GM23338 (cell line): ENCODE measurements around the gene CLN6. TPM values are rescaled to one million over a fixed set of nuclear protein-coding genes. Genes with fewer than 3 reads are reported as not detected.
A peak's percentile ranks its signal among the peaks of the same experiment; 100 is the strongest.
"Not testable (repeated sequence)": the region's sequence is repeated elsewhere in the genome, so short reads cannot be mapped to it uniquely, and the experiment has no call there.

Experiments used
- ATAC-seq: fragments of 200-7000 bp; cut with Tn5 transposase; 3 replicates; pipeline ENCODE4 v1.9.1; 2020
- DNase-seq: peaks from one replicate; pipeline ENCODE4 v3.0.0-alpha.2; 2015; ENCODE audit warnings: low spot score
- H2AFZ ChIP-seq: fragments of 200-600 bp; sonication (generic); 2 replicates; pipeline ENCODE4 v1.8.0; 2016; ENCODE audit warnings: antibody characterized with exemption, mild to moderate bottlenecking, moderate library complexity
- H3F3A ChIP-seq: fragments of 200-600 bp; sonication (generic); replicated peaks from 2 replicates; pipeline ENCODE4 v1.8.0; 2017; ENCODE audit warnings: antibody characterized with exemption, mixed run types, low read depth
- H3K27ac ChIP-seq: fragments of 200-600 bp; sonication (generic); 2 replicates; pipeline ENCODE4 v1.6.1; 2016; ENCODE audit warnings: low read depth
- H3K27me3 ChIP-seq: fragments of 200-600 bp; sonication (generic); 2 replicates; pipeline ENCODE4 v1.8.0; 2016; ENCODE audit warnings: mild to moderate bottlenecking, mixed run types, moderate library complexity; ENCODE audit not compliant: insufficient read depth
- H3K36me3 ChIP-seq: fragments of 200-600 bp; sonication (generic); 2 replicates; pipeline ENCODE4 v1.8.0; 2016; ENCODE audit warnings: mild to moderate bottlenecking; ENCODE audit not compliant: insufficient read depth
- H3K4me1 ChIP-seq: fragments of 200-600 bp; sonication (generic); 2 replicates; pipeline ENCODE4 v1.8.0; 2016; ENCODE audit warnings: mild to moderate bottlenecking, moderate library complexity; ENCODE audit not compliant: insufficient read depth
- H3K4me2 ChIP-seq: fragments of 200-600 bp; sonication (generic); 2 replicates; pipeline ENCODE4 v1.7.1; 2017; ENCODE audit warnings: mixed run types
- H3K4me3 ChIP-seq: fragments of 200-600 bp; sonication (generic); 2 replicates; pipeline ENCODE4 v1.6.1; 2016; ENCODE audit warnings: mixed run types
- H3K79me2 ChIP-seq: fragments of 200-600 bp; sonication (generic); replicated peaks from 2 replicates; pipeline ENCODE4 v1.8.0; 2017; ENCODE audit warnings: mild to moderate bottlenecking; ENCODE audit not compliant: insufficient read depth
- H3K9me2 ChIP-seq: fragments of 200-600 bp; sonication (generic); 2 replicates; pipeline ENCODE4 v1.8.0; 2017; ENCODE audit not compliant: insufficient read depth
- H4K20me1 ChIP-seq: fragments of 200-600 bp; sonication (generic); replicated peaks from 2 replicates; pipeline ENCODE4 v1.8.0; 2017; ENCODE audit warnings: mild to moderate bottlenecking; ENCODE audit not compliant: insufficient read depth
- H3K27ac Mint-ChIP-seq: 2 replicates; pipeline ENCODE4 v1.8.0; 2020; ENCODE audit warnings: inconsistent platforms, mild to moderate bottlenecking, moderate library complexity, mixed read lengths
- H3K27me3 Mint-ChIP-seq: 3 replicates; pipeline ENCODE4 v1.8.0; 2022; ENCODE audit warnings: low read depth, mild to moderate bottlenecking, moderate library complexity, mixed read lengths, inconsistent platforms; ENCODE audit not compliant: insufficient read depth, poor library complexity
- H3K36me3 Mint-ChIP-seq: 3 replicates; pipeline ENCODE4 v1.8.0; 2021; ENCODE audit warnings: low read depth, mild to moderate bottlenecking, inconsistent platforms, moderate library complexity, mixed read lengths
- H3K4me1 Mint-ChIP-seq: 3 replicates; pipeline ENCODE4 v1.8.0; 2020; ENCODE audit warnings: mild to moderate bottlenecking, inconsistent platforms, mixed read lengths
- H3K4me3 Mint-ChIP-seq: 3 replicates; pipeline ENCODE4 v1.8.0; 2021; ENCODE audit warnings: moderate library complexity, mild to moderate bottlenecking, inconsistent platforms, mixed read lengths
- H3K9me3 Mint-ChIP-seq: 3 replicates; pipeline ENCODE4 v1.8.0; 2020; ENCODE audit warnings: moderate library complexity, mild to moderate bottlenecking, inconsistent platforms, mixed read lengths
- CREB1 ChIP-seq: fragments of 250-450 bp; sonication (Bioruptor Pico); IDR thresholded peaks from 2 replicates; pipeline ENCODE4 v1.5.0; 2020; ENCODE audit warnings: low read depth, mild to moderate bottlenecking, moderate library complexity
- EZH2 ChIP-seq: fragments of 200-600 bp; sonication (generic); IDR thresholded peaks from one replicate; pipeline ENCODE4 v1.8.0; 2017; ENCODE audit warnings: antibody characterized with exemption, mild to moderate bottlenecking, low read depth; ENCODE audit not compliant: unreplicated experiment
- NANOG ChIP-seq: IDR thresholded peaks from 2 replicates; pipeline ENCODE4 v1.6.1; 2016; ENCODE audit warnings: antibody characterized with exemption, borderline replicate concordance
- STAT1 ChIP-seq: IDR thresholded peaks from one replicate; pipeline ENCODE4 v1.6.1; 2016; ENCODE audit warnings: antibody characterized with exemption; ENCODE audit not compliant: unreplicated experiment
- ZNF462 ChIP-seq: fragments of 250-450 bp; sonication (Bioruptor Pico); IDR thresholded peaks from 2 replicates; pipeline ENCODE4 v1.5.0; 2020; ENCODE audit warnings: mild to moderate bottlenecking, moderate library complexity
- polyA plus RNA-seq: library from polyadenylated mRNA; unstranded; fragments of >200 nt; fragmentation: Nextera tagmentation; extraction: Ambion mirVana; gene quantifications from 2 replicates; pipeline ENCODE4 v1.2.1, GENCODE V29; 2016
- total RNA-seq: library from RNA; depleted of rRNA; stranded (reverse); fragments of >200 nt; shearing (Covaris generic); gene quantifications from 2 replicates; pipeline ENCODE4 v1.2.3, GENCODE V29; 2014
- TF ChIP-seq, protein P1 (sequence below): IDR thresholded peaks from one replicate; pipeline ENCODE4 v1.6.1; 2018; ENCODE audit warnings: antibody characterized with exemption; ENCODE audit not compliant: unreplicated experiment

Gene CLN6
- total and polyA plus RNA-seq, 2 experiments from 2014 or later: 20.7 to 69.5 TPM

DNA sequence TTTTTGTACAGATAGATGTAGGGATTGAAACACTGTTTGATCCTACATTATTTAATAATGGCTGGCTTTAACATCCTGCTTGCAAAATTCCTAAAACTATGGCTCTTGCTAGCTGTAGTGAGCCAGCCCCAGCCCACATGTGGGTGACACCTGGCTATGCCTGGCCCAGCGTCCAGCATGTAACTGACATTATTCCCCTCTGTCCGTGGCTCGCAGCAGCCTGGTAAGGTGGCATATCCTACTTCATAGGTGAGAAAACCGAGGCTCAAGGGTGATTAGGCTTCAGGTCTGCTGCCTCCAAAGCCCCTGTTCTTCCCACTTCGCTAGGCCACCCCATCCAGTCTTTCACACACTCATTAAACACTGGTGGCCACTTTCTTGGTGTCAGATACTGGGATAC is 26.0 kb downstream of the CLN6 start (continued):
- TF ChIP-seq, protein P1, sequence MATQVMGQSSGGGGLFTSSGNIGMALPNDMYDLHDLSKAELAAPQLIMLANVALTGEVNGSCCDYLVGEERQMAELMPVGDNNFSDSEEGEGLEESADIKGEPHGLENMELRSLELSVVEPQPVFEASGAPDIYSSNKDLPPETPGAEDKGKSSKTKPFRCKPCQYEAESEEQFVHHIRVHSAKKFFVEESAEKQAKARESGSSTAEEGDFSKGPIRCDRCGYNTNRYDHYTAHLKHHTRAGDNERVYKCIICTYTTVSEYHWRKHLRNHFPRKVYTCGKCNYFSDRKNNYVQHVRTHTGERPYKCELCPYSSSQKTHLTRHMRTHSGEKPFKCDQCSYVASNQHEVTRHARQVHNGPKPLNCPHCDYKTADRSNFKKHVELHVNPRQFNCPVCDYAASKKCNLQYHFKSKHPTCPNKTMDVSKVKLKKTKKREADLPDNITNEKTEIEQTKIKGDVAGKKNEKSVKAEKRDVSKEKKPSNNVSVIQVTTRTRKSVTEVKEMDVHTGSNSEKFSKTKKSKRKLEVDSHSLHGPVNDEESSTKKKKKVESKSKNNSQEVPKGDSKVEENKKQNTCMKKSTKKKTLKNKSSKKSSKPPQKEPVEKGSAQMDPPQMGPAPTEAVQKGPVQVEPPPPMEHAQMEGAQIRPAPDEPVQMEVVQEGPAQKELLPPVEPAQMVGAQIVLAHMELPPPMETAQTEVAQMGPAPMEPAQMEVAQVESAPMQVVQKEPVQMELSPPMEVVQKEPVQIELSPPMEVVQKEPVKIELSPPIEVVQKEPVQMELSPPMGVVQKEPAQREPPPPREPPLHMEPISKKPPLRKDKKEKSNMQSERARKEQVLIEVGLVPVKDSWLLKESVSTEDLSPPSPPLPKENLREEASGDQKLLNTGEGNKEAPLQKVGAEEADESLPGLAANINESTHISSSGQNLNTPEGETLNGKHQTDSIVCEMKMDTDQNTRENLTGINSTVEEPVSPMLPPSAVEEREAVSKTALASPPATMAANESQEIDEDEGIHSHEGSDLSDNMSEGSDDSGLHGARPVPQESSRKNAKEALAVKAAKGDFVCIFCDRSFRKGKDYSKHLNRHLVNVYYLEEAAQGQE: no peak
- TF ChIP-seq CREB1 (CRISPR knock-in tag) (no peak), STAT1 (no peak), NANOG (no peak), EZH2 (no peak)

DNA sequence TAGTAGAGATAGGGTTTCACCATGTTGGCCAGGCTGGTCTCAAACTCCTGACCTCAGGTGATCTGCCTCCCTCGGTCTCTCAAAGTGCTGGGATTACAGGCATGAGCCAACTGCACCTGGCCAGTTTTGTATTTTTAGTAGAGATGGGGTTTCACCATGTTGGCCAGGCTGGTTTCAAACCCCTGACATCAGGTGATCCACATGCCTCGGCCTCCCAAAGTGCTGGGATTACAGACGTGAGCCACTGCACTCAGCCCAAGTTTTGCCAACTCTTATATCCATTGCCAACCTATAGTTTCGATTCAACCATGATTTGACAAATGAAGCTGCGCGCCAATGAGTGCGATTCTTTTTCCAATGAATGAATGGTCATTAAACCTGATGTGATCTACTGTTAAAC is 26.5 kb downstream of the CLN6 start:
- H3K4me3 ChIP-seq, H3K27ac Mint-ChIP-seq, H3K27me3 ChIP-seq, H3K4me2 ChIP-seq, H3K9me3 Mint-ChIP-seq, H3K36me3 ChIP-seq, H2AFZ ChIP-seq, ATAC-seq, H3F3A ChIP-seq, H3K9me2 ChIP-seq, H3K27ac ChIP-seq, H3K36me3 Mint-ChIP-seq, H3K4me3 Mint-ChIP-seq, DNase-seq: not testable (repeated sequence)
- Mint-ChIP-seq H3K27me3 (peaks cover 20% of the 10 kb centered on the region), H3K4me1 (peaks cover 62% of the 10 kb centered on the region)
- peaks cover 45% of the 10 kb centered on the region for H3K4me1 ChIP-seq
- H4K20me1 ChIP-seq: peaks cover 26% of the 10 kb centered on the region
- H3K79me2 ChIP-seq: peaks cover 20% of the 10 kb centered on the region; the same call in 1 of the 2 replicates

DNA sequence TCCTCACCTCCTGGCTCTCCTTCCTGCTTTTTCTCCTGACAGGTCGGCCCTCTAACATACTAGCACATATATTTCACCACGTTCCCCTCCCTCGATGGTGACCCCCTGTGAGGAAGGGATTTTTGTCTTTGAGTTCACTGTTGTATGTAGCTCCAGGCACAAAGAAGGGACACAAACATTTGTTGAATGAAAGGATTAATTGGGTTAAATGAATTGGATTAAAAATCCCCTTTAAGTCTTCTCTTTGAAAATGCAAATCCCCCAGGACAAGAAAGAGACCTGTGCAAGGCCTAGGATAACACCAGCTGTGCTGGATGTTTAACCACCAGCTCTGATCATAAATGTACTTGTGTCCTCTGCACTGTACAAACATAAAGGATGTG is 27.7 kb downstream of the CLN6 start:
- Histone ChIP-seq H3K4me2 (0 out of 2 replicates have a peak overlapping the region, but pooled peaks have one; percentile 45), H3K4me1 (peaks cover 41% of the 10 kb centered on the region), H4K20me1 (peaks cover 26% of the 10 kb centered on the region), H3K27ac (no peak overlapping the region), H3K79me2 (peaks cover 20% of the 10 kb centered on the region; the same call in 1 of the 2 replicates), H2AFZ (no peak overlapping the region), H3K9me2 (no peaks in the 10 kb centered on the region), H3K4me3 (no peak overlapping the region), H3K36me3 (no peaks in the 10 kb centered on the region), H3F3A (peaks cover 8% of the 10 kb centered on the region; the same call in 1 of the 2 replicates), H3K27me3 (no peaks in the 10 kb centered on the region)
- DNase-seq: no peak
- Mint-ChIP-seq H3K4me3 (no peak overlapping the region), H3K27ac (no peak overlapping the region), H3K27me3 (peaks cover 21% of the 10 kb centered on the region), H3K4me1 (peaks cover 53% of the 10 kb centered on the region), H3K36me3 (peaks cover 11% of the 10 kb centered on the region; the same call in 2 of the 3 replicates), H3K9me3 (no peaks in the 10 kb centered on the region)
- ATAC-seq: no peak
- TF ChIP-seq, protein P1: no peak
- no peak for TF ChIP-seq ZNF462 (CRISPR knock-in tag)
- no peak for TF ChIP-seq EZH2
